HG02623 (cell line): ENCODE data around the gene CAMKMT.

ENCODE experiments used
- ATAC-seq: cut with Tn5 transposase; IDR thresholded peaks from one replicate; pipeline ENCODE4 v1.9.1; 2021; ENCODE audit warnings: moderate library complexity; ENCODE audit not compliant: unreplicated experiment

Gene CAMKMT

DNA sequence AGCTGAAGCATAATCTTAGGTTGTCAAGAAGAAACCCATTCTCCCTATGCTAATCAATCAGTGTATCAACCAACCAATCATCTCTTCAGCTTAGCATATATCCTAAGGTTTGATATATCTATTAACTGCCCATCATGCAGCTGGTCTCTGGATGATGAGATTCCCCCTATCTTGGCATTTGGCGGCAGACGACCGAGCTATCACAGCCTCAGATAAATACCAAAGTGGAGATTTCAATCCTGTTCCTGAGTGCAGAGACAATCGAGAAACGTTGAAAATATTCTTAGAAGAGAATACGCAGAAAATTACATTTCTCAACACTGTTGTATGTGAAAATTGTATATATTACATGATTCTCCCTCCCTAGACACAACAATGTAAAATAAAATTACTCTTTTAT is 320.7 kb downstream of the CAMKMT start:
- ATAC-seq, result no peak

- ATAC-seq, result no peak
Measured at GRCh38 chr2:44684559-44684958, 322.8 kb downstream of the CAMKMT start.

DNA sequence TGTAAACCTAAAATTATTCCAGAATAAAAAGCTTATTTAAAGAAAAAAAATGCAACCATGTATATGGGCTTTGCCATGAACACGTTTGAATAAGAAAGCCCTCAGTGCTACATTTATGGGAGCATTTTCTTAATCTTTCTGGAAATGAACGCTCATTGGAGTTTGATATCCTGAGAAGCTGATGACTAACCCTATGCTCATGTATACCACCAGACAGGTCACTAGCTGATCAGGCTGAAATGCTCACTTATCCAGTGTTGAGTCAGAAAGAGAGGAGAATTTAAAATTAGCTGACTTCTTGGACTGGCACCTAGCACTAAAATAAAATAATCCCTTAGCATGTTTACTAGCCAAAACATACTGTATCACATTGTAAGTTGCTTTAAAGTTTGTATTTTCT is 324.8 kb downstream of the CAMKMT start:
- ATAC-seq, result no peak

- ATAC-seq, result no peak
Measured at GRCh38 chr2:44687686-44688455, 326.1 kb downstream of the CAMKMT start.

GRCh38 chr2:44688456-44689124 is 326.8 kb downstream of the CAMKMT start:
- no peak for ATAC-seq

DNA sequence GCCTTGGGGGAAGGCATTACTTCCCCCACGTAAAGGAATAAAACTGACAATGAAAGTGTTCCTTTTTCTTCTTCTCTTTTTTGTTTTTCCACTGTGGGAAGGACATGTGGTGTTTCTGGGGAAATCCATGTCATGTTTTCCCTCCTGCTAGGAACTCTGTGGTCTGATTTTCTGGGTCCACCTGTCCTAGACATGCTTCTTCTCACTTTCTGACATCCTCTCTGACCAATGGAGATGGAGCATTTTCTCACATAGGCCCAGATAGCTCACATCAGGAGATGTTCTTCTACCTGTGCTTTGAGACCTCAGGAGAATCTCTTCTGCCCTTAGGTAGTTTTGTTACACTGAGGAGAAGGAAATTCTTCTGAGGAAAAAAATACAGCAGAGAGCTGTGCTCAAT is 327.8 kb downstream of the CAMKMT start:
- no peak for ATAC-seq

GRCh38 chr2:44691174-44691785 is 329.5 kb downstream of the CAMKMT start:
- ATAC-seq, result no peak

DNA sequence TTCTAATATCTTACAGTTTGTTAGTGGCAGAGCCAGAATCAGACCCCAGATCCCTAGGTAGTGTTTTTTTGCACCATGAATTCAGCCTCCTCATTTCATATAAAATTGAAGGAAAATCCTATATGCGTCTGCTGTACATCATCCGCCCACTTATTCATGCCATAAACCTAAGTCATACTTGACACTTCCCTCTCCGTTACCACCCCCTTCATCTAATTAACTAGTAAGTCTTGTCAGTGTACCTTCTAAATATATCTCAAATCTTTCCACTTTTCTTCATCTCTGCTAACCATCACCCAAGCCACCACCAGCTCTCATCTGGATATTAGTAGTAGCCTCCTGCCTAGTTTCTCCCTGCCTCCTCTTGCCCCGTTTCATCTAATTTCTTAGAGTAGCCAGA is 331.1 kb downstream of the CAMKMT start:
- ATAC-seq, result no peak

DNA sequence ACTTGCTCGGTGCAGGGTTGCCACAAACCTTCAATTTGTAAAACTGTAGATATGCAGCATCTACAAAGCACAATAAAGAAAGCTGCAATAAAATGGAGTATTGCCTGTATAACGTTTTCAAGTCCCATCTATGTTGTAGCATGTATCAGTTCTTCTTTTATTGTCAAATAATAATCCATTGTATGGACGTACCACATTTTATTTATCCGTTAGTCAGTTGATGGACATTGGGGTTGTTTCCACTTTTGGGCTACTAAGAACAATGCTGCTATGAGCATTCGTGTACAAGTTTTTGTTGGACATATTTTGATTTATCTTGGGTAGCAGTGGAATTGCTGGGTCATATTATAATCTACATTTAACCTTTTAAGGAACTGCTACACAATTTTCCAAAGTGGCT is 339.1 kb downstream of the CAMKMT start:
- no peak for ATAC-seq

GRCh38 chr2:44705356-44705755 is 343.6 kb downstream of the CAMKMT start:
- no peak for ATAC-seq

DNA sequence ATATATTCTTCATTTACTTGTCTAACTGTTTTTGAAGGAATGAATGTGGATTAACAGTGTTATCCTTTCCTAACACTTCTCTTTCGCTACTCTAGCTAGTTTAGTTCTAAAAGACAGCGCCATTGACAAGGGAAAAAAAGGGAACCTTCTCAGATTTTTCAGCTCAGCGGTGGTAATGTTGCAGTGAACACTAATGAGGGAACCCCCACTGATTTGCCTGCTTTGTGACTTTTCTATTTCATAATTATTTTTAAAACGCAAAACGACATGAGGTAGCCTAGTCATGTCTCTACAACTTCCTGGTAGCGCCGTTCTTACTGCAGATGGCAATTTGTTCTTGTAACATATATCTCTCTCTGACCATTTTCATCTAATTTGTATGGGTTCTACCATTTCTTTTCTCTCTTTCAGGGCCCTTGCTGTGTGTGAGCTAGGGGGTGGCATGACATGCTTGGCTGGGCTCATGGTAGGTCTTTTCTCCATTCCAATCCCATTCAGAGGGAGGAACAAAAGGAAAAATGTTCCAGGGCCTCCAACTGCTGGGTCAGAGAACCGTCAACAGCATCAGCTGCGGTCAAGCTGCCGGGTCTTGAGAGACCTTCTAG is 344.2 kb downstream of the CAMKMT start:
- no peak for ATAC-seq

DNA sequence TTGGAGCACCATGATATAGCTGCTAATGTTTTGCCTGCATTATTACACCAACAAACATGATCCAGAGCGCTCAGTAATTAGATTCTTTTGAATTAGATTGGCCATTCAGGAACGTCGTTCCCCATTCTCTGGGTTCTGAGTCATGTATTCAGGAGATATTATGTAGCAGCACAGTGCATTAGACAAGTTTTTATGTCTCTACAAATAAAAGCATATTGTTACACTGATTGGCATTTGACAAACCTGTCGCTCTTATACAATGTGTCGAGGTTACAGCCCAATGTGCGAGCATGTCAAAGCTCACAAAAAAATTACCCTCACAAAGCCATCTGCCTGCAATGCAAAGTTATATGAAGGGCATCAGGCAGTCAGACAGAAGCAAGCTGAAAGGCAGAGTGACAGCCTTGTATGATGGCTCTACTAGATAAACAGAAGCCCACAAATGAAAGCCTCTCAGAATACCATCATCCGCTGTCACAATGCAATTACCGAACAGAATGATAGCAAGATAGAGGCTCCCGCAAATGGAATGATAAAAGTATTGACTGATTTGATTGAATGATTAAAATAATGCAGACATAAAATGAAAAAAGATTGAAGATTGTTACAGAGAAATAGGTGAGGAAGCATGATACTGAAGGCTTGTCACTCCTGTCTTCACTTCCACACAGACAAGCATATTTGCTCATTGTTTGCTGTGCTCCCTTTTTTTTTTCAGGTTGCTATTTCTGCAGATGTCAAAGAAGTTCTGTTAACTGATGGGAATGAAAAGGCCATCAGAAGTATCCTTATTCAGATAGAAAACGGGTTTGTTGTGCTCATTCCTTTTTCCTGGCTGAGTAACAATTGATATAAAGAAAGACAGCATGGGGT is 345.2 kb downstream of the CAMKMT start:
- ATAC-seq, result no peak

GRCh38 chr2:44707945-44708660 is 346.4 kb downstream of the CAMKMT start:
- peak; percentile 52 for ATAC-seq

- ATAC-seq, result peak; percentile 7
Measured at GRCh38 chr2:44708661-44709000, 346.9 kb downstream of the CAMKMT start.

- no peak for ATAC-seq
Measured at GRCh38 chr2:44713170-44713569, 351.4 kb downstream of the CAMKMT start.

- no peak for ATAC-seq
Measured at GRCh38 chr2:44715671-44716081, 353.9 kb downstream of the CAMKMT start.

GRCh38 chr2:44716131-44716530 is 354.4 kb downstream of the CAMKMT start:
- ATAC-seq, result no peak

DNA sequence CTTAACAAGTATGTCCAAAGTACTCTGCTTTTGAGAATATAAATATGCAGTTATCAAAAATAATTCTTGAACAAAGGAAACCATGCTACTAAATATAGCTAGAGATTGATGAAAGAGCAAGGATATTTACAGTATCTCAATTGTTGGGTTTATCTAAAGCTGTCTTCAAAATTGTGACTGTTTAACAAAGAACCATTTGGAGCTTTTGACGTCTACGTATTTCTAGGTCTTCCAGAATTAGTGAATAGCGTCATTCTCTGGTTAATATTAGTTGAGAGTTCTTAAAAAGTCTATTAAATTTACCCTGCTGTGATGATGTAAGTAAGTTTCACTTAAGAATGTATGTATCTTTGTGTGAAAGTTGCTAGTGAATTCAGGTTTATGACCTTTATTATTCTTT is 356.7 kb downstream of the CAMKMT start:
- ATAC-seq, result no peak

DNA sequence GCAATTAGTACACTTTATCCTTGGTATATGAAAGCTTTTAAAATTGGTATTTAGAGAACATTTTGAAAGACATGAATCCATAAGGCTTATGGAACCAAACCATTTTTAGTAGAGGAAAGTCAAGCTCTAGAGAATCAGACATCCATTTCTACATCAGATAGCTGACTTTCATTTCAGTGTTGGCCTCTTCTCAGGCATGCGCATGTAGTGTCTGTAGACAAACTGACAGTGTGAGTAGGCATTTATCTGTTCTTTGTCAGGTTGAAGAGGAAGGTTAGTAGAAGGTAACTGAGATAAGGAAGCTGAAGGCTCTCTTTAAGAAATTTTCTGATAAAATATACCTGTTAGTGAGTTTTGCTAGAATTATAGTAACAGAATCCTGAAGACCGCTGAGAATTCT is 357.8 kb downstream of the CAMKMT start:
- no peak for ATAC-seq

DNA sequence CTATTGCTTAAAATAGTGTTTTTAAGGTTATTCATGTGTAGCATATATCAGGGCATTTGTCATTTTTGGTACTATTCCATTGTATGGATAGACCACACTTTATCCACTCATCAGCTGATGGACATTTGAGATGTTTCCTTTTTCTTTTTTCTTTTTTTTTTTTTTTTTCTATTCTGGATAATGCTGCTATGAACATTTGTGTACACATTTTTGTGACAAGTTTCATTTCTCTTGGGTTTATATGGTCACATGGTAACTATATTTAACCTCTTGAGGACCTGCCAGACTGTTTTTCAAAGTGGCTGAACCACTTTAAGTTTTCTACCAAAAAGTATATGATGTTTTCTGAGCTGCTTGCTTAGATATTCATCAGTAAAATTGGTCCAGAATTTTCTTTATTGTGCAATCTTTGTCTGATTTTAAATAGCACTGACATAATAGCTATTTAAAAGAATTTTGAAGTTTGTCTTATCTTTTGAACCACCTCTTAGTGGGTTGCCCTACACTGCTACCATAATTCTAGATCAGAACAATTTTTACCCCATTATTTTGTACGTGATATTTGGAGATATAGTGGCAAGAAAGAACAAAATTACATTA is 360.4 kb downstream of the CAMKMT start:
- ATAC-seq, result no peak
